Ureter (tissue), 1 donor: ENCODE measurements around the gene RFC4. TPM values are rescaled to one million over a fixed set of nuclear protein-coding genes. Genes with fewer than 3 reads are reported as not detected.
A peak's percentile ranks its signal among the peaks of the same experiment; 100 is the strongest.
"Not testable (repeated sequence)": the region's sequence is repeated elsewhere in the genome, so short reads cannot be mapped to it uniquely, and the experiment has no call there.

ENCODE experiments used
- DNase-seq: peaks from one replicate; pipeline ENCODE4 v3.0.0-alpha.2; 2020; ENCODE audit warnings: low spot score
- total RNA-seq: library from RNA; stranded (reverse); gene quantifications from one replicate; pipeline ENCODE4 v1.2.4, GENCODE V29; 2023
- donor health status: DM: yes; HTN: yes; CAD: no.

RFC4 gene
- total RNA-seq, result 9.8 TPM

GRCh38 chr3:186806089-186807055 lies at the start of gene RFC4:
Gene RFC4 (minus strand): TSS chr3:186806482. CDS start chr3:186804713, 1,769 bp downstream.
- DNase-seq, result peak; percentile 89

GRCh38 chr3:186854954-186855353 lies 48.7 kb upstream of the RFC4 start:
- DNase-seq, result no peak

- DNase-seq, result no peak
Observed at GRCh38 chr3:186854146-186854545, 47.9 kb upstream of the RFC4 start.

GRCh38 chr3:186852994-186853393 lies 46.7 kb upstream of the RFC4 start:
- DNase-seq, result no peak

GRCh38 chr3:186851835-186852234 lies 45.6 kb upstream of the RFC4 start:
- DNase-seq, result not testable (repeated sequence)

- DNase-seq, result no peak
Observed at GRCh38 chr3:186849374-186849975, 43.2 kb upstream of the RFC4 start.

GRCh38 chr3:186847437-186847836 lies 41.2 kb upstream of the RFC4 start:
- no peak for DNase-seq

- DNase-seq, result no peak
Observed at GRCh38 chr3:186845756-186846155, 39.5 kb upstream of the RFC4 start.

GRCh38 chr3:186844908-186845307 lies 38.6 kb upstream of the RFC4 start:
- no peak for DNase-seq

- no peak for DNase-seq
Observed at GRCh38 chr3:186843039-186843432, 36.8 kb upstream of the RFC4 start.

GRCh38 chr3:186842426-186843038 lies 36.2 kb upstream of the RFC4 start, which contains the start of gene ADIPOQ:
Gene ADIPOQ (plus strand): TSS chr3:186842710. CDS start chr3:186853059, 10,349 bp downstream.
- DNase-seq, result no peak

GRCh38 chr3:186841620-186842019 lies 35.3 kb upstream of the RFC4 start:
- no peak for DNase-seq

- no peak for DNase-seq
Observed at GRCh38 chr3:186839874-186840641, 33.8 kb upstream of the RFC4 start.

GRCh38 chr3:186832276-186832675 lies 26.0 kb upstream of the RFC4 start:
- no peak for DNase-seq

- DNase-seq, result no peak
Observed at GRCh38 chr3:186831798-186832197, 25.5 kb upstream of the RFC4 start.

- no peak for DNase-seq
Observed at GRCh38 chr3:186828340-186828739, 22.1 kb upstream of the RFC4 start.

GRCh38 chr3:186826976-186827857 lies 20.9 kb upstream of the RFC4 start:
- peak; percentile 73 for DNase-seq

- DNase-seq, result no peak
Observed at GRCh38 chr3:186826410-186826975, 20.2 kb upstream of the RFC4 start.

- DNase-seq, result no peak
Observed at GRCh38 chr3:186825872-186826409, 19.7 kb upstream of the RFC4 start.

GRCh38 chr3:186825294-186825821 lies 19.1 kb upstream of the RFC4 start:
- DNase-seq, result no peak
